ENCODE results near the gene TMEM114.

Gene TMEM114

GRCh38 chr16:8589900-8590688, at the start of gene TMEM114:
TMEM114 (minus strand) TSS chr16:8590511; CDS start chr16:8589838, 673 bp downstream.
- no peak for DNase-seq

DNA sequence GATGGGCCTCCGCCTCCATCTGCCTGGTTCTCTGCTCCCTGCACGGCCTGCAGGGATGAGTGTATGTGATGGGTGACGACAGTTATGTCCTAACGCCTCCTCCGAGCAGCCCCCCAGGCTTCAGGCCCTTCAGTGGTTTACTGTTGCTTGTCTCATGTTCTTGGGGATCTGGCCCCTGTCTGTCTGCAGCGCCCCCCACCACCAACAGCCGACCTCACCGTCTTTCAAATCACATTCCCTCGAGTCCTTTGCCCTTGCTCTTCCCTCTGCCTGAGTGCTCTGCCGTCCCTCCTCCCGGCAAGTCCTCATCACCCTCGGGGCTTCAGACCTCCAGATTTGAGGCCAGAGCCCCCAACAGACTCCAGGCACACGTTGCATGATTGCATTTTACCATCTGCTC, 49.4 kb upstream of the TMEM114 start:
- no peak for DNase-seq

- DNase-seq = no peak
Measured at GRCh38 chr16:8634991-8635736, 44.9 kb upstream of the TMEM114 start.

GRCh38 chr16:8632675-8633182, 42.4 kb upstream of the TMEM114 start:
- DNase-seq = no peak

DNA sequence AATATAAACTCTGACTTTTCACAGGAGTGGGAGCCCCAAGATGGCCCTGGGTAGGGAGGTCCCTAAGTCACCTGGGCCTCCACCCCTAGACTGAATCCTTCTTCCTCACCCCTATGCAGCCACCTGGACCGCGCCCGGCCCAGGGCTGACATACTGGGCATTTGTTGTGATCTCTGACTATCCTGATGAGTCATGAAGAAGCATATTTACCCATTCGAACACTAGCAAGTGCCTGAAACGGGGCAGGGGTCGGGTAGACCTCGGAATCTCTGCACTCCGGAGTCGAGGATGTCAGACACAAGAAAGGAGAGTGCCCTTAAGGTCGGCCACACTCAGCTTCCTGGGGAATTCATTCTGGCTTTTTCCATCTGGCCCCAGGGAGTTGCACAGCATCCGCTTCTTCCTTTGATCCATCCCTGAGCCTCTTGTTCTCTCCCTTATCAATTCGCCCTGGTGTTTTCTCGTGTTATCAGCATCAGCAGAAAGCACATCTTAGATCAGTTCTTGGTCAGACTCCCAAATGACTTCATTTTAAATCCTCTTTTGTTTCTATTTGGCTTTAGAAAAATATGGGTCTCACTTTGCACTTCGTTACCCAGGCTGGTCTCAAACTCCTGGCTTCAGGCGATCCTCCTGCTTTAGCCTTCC, 41.6 kb upstream of the TMEM114 start:
- no peak for DNase-seq

DNA sequence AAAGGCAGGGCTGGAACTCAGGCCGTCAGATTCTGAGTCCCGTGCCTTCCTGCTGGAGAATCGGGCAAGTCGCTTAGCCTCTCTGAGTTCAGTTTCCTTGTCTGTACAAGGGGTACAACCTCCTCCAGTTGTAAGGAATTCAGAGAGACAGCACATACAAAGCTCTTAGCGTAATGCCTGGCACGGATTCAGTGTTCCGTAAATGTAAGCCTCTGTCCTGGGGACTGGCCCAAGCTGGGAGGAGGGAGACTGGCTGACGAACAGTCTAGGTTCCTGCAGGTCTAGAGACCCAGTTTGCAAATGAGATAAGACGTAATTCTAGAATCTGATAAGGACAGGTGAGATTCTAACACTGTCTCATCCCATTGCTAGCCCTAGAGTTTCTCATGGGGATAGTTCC, 41.1 kb upstream of the TMEM114 start:
- DNase-seq = no peak

- no peak for DNase-seq
Measured at GRCh38 chr16:8630255-8630953, 40.1 kb upstream of the TMEM114 start.

DNA sequence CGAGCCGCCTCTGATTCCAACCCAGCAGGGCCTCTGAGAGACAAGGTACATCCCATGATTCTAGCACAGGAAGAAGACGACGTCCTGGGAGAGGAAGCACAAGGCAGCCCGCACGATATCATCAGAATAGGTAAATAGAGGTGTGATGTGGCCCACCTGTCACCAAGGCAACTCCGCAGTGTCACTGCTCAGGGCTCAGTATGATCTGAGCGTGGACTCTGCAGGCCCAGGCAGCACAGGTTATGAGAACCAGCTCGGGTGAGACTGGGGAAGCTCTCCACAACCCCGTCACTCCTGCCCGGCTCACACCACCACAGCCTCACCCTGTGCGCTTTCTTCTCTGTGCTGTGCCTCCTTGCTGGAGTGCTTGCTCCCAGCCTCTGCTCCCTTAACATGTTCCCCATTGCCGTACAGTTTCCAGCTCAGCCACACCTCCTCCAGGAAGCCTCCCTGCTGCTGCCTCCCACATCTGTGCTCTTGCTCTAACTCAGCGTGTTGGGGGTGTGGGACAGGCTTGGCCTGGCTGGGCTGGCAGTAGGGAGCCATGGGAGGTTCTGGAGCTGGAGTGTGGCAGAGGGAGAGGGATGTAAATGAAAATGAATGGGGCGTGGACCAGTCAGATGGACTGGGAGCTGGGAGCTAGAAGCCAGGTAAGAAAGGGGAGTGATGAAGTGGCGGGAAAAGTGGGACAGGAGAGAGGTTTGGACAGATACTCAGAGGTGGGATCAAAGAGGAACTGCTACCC, 38.8 kb upstream of the TMEM114 start:
- DNase-seq = no peak

DNA sequence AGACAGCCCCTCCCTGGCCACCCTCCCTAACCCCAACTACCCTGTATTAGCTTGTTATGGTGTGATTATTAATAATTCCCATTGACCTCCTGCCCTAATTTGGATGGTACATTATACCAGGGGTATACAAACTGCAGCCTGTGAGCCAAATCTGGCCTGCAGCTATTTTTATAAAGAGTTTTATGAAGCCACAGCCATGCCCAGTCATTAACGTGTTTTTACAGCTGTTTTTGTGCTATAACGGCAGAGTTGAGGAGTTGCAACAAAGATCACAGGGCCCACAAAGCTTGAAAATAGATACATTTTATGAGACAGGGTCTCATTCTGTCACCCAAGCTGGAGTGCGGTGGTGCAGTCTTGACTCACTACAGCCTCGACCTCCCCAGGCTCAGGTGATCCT, 37.1 kb upstream of the TMEM114 start:
- no peak for DNase-seq

GRCh38 chr16:8626946-8627345, 36.6 kb upstream of the TMEM114 start:
- DNase-seq = no peak

DNA sequence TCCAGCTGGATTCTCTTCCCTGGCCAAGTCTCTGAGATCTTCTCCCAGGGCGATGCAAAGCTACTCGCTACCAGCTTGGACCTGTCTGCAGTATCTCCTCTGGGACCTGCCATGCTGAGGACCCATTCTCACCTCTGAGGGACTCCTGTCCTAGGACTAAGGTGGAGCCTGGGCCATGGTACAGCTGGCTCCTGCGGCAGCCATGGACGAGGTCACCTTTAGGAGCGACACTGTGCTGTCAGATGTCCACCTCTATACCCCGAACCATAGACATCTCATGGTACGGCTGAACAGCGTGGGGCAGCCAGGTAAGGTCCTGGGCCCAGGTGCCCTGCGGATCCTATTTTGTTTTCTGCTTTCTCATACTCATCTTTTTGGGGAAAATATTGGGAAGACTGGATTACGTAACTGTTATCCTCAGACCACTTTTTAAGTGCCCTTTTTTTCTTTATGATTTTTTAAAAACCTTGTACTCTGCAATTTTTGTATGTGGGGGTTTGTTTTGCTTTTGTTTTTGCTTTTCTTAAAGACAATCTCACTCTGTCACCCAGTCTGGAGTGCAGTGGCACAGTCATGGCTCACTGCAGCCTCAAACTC, 35.3 kb upstream of the TMEM114 start:
- DNase-seq = no peak

GRCh38 chr16:8623634-8624033, 33.3 kb upstream of the TMEM114 start:
- DNase-seq = no peak

GRCh38 chr16:8622315-8622656, 32.0 kb upstream of the TMEM114 start:
- DNase-seq = no peak

GRCh38 chr16:8621572-8622314, 31.4 kb upstream of the TMEM114 start, which contains the start of gene METTL22:
METTL22 (plus strand) TSS chr16:8621698; CDS start chr16:8625666, 3,968 bp downstream.
- DNase-seq = peak; percentile 82 to 92 (median 85)

DNA sequence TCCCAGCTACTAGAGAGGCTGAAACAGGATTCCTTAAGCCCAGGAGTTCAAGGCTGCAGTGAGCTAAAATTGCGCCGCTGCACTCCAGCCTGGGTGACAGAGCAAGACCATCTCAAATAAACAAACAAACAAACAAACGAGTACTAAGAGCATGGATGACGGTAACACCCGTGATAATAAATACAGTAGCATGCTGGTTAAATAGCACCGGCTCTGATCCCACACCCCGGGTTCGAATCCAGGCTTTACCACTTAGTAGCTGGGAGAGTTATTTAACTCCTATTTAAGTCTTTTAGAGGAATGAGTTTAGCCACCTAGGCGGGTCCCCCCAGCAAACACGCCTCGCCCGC, 30.9 kb upstream of the TMEM114 start:
- DNase-seq = no peak

DNA sequence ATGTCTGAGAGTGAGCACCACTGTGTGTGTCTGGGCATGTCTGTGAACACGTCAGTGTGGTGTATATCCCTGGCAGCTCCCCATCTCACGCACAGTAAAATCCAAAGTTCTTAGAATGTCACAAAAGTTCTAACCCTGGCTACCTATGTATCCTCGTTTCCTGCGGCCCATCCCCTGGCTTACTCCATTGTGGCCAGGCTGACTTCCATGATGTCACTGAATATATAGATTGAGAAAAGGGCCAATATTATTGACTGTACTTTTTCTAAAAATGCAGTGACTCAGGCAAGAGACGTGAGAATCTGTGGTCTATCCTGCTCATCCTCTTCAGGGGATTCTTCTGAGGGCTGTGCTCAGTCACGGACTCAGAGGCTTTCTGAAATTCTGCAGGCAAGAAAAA, 30.2 kb upstream of the TMEM114 start:
- no peak for DNase-seq

- no peak for DNase-seq
Measured at GRCh38 chr16:8619671-8620370, 29.5 kb upstream of the TMEM114 start.

DNA sequence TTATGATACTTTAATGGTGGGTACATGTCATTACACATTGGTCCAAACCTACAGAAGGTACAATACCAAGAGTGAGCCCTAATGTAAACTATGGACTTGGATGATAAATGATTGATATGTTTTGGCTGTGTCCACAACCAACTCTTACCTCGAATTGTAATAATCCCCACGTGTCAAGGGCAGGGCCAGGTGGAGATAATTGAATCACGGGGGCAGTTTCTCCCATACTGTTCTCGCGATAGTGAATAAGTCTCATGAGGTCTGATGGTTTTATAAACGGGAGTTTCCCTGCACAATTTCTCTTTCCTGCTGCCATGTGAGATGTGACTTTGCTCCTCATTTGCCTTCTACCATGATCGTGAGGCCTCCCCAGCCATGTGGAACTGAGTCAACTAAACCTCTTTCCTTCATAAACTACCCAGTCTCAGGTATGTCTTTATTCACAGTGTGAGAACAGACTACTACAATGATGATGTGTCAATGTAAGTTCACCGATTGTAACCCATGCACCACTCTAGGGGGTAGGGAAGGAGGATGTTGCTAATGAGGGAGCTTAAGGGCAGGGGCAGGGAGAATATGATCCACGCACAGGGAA, 24.2 kb upstream of the TMEM114 start:
- no peak for DNase-seq

- DNase-seq = no peak
Measured at GRCh38 chr16:8611886-8612600, 21.7 kb upstream of the TMEM114 start.

Data from NCI-H1417 (cell line).